ENCODE data around the gene SLC25A1. TPM values are rescaled to one million over a fixed set of nuclear protein-coding genes. Genes with fewer than 3 reads are reported as not detected.
"Not testable (repeated sequence)": the region's sequence is repeated elsewhere in the genome, so short reads cannot be mapped to it uniquely, and the experiment has no call there.

SLC25A1 gene
- total RNA-seq, 1 experiment from 2014 or later = 62.6 TPM

DNA sequence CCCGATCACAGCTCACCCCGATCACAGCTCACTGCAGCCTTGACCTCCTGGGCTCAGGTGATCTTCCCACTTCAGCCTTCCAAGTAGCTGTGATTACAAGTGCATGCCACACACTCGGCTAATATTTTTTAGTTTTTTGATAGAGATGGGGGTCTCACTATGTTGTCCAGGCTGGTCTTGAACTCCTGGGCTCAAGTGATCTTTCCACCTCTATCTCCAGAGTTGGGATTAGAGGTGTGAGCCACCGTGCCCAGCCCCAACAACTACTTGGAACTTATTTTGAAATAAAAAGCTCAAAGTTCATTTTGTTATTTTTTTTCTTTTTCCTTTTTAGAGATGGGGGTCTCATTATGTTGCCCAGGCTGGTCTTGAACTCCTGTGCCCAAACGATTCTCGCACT, 27.8 kb upstream of the SLC25A1 start:
- no peak for DNase-seq (ENCODE audit: low spot score)

DNA sequence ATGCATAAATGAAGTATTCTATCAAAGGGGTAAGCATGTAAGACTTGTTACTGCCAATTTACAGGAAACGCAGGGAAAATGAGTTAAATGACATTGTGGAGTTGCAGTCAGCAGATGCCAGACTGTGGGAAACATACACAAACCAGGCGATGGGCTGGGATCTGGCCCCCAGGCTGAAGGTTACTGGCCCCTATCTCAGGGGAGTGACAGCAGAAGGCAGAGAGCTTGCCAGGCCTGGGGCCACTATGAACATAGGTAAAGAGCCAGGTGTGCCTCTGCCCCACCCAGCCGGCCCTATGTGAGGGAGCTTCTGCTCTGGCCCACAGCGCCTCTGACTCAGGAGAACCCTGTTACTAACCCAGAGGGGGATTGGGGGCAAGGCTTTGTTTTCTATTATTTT, 26.1 kb upstream of the SLC25A1 start:
- DNase-seq (ENCODE audit: low spot score) = no peak

DNA sequence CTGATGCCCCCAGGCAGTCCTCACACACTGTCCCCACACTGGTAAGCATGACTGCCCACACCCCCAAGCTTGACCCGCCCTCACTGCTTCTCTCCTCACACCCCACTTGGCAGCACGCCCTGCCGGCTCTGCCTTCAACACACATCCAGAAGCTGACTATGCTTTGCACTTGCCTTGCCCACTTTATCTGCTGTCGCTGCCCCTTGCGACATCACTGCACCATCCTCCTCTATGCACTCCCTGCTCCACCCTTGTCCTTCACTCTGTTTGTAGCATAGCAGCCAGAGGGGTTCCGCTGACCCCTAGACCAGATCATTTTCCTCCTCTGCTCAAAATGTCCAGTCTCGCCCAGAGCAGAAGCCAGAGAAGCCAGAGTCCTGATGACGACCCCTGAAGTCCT, 25.3 kb upstream of the SLC25A1 start:
- DNase-seq (ENCODE audit: low spot score) = no peak

DNA sequence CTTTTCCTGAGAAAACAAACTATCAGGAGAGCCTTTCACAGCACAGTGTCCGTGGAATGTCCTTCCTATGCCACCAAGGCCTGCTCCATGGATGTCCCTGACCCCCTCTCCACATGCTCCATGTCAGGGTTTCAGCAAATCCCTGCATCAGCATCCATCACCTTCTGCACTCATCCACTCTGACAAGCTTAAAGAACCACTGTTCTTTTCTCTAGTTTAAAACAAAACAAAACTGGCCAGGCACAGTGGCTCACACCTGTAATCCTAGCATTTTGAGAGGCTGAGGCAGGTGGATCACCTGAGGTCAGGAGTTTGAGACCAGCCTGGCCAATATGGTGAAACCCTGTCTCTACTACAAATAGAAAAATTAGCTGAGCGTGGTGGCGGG, 24.3 kb upstream of the SLC25A1 start:
- not testable (repeated sequence) for DNase-seq (ENCODE audit: low spot score)

DNA sequence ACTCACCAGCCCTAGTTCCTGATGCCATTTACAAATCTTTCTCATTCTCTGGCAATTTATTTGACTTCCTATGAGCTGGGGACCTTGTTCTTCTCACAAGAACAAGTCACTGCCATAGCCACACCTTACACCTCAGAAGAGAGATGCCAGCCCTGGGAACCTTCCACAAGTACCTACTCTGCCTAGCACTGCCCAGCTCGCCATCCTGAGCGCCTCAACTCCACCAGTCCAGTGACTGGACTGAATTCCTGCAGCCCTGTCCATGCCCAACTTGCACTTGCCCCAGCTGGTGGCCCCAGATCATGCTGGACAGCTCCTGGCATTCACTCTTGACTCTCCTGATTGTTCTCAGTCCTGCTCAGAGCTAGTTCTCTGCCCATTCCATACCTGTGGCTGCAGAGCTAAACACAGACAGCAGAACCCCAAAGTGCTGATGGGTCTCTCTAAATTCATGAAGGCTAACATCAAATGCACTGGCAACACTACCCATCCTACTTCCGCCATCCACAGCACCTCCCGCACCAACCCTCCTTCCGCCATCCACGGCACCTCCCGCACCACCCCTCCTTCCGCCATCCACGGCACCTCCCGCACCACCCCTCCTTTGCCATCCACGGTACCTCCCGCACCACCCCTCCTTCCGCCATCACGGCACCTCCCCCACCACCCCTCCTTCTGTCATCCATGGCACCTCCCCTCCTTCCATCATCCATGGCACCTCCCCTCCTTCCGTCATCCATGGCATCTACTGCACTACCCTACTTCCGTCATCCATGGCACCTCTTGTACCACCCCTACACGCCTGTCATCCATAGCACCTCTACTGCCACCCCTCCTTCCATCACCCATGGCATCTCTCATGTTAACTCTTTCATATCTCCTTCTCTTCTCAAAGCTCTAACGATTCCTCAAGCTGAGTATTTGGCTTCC, 23.6 kb upstream of the SLC25A1 start:
- DNase-seq (ENCODE audit: low spot score) = no peak

DNA sequence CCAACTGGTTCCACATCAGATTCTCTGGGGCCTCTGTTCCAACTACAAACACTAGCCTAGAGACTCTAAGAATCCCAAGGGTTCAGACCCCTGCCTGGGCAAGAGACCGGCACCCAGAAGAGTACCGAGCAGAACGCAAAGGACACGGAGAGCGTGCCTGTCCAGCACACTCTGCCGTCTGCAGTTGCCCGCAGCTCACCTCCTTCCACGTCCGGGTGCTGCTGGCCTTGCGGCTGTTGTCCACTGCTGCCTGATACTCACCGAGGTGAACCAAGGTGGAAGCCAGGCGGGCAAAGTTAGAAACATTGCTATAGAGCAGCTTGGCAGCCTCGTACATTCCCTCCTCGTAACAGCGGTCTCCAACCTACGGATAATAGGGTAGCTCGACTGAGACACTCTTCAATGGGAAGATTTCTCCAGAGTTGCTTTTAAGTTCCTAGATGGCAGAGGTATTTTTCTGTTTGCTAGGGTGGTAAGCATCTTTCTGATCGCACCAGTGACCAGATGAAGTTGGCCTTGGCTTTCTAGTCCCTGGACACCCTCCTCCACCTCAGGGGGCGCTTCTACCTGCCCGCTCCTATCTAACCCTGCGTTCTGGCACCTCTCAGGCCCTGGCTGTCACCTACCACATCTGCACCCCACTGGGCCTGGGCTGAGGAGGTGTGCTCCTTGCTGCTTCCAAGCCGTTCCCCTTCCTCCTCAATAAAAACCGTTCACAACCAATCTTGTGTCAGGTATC, 22.8 kb upstream of the SLC25A1 start:
- no peak for DNase-seq (ENCODE audit: low spot score)

DNA sequence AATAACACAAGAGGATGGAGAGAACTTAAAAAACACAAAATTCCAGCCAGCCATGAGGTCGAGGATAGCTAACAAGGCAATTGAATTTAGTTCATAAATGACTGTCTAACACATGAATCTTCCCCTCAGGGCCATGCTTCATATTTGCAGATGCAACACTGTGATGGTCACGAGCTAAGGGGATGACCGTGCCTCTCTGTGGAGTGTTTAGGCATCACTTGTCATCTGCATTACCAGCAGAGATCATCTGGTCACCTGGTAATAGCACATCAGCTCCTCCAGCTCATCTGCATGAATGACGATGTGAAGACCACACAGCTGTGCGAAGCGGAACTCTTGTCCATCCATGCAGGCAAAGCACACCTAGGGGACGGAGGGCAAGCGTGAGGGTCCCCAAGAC, 20.9 kb upstream of the SLC25A1 start:
- no peak for DNase-seq (ENCODE audit: low spot score)

DNA sequence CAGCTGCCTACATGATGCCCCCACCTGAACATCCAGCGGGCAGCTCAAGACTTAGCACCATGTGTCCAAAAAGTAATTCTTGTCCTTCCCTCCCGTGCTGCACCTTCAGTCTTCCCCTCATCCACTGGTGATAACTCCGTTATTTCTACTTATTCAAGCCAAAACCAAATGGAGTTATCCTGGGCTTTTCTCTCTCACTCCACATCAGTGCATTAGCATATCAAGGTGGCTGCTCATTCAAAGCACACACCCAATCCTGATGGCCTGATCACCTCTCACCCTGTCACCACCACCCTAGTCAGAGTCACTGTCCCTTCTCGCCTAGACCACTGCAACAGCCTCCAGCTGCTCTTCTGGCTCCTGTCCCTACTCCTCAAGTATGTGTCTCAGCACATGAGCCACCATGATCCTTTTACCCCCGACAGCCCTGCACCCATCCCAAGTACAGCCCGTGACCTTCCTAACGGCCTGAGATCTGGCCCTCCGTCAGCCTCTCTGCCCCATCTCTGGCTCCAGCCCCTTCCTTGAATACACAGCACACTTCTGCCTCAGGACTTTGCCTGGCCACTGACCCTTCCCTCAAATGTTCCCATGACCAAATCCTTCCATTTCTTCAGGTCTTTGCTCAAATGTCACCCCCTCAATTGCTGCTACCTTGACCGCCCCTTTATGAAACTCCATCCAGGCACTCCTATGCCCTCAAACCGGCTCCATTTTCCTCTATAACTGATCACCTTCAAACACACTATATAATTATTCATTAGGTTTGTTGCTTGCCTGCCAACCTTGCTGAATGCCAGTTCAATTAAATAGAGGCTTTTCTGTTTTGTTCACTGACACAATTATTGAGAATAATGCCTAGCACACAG, 19.7 kb upstream of the SLC25A1 start:
- DNase-seq (ENCODE audit: low spot score) = no peak

DNA sequence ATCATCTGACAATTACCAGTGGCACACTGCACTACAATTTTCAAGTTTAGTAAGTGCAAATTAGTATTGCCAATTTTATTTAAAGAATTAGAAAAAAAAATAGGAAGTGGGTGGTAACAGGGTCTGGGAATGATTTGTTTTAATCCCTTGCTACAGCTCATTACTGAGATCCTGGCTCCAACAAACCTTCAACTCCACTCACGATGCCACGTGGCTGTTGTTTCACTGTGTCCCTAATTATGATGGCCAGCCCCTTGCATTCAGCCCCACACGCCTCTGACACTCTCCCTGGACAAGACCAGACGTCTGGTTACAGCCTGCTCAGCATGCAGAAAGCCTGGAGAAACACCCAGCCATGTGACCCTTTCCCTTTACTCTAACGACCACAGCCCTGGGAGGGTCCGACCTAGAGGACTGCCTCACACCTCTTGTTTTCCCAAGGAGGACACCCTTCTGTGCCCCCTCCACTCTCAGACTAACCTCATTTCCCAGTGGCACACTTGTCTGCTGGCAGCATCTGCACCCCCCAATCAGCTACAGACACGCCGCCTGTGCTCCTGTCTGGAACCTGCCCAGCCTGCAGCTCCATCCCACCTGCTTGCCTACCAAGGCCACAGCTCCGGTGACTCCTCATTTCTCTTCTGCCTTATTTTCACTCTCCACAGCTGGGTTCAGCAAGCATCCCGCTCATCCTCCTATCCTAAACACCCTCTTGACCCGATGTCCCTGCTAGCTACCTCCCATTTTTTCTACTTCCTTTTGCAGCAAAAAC, 18.5 kb upstream of the SLC25A1 start:
- no peak for DNase-seq (ENCODE audit: low spot score)

DNA sequence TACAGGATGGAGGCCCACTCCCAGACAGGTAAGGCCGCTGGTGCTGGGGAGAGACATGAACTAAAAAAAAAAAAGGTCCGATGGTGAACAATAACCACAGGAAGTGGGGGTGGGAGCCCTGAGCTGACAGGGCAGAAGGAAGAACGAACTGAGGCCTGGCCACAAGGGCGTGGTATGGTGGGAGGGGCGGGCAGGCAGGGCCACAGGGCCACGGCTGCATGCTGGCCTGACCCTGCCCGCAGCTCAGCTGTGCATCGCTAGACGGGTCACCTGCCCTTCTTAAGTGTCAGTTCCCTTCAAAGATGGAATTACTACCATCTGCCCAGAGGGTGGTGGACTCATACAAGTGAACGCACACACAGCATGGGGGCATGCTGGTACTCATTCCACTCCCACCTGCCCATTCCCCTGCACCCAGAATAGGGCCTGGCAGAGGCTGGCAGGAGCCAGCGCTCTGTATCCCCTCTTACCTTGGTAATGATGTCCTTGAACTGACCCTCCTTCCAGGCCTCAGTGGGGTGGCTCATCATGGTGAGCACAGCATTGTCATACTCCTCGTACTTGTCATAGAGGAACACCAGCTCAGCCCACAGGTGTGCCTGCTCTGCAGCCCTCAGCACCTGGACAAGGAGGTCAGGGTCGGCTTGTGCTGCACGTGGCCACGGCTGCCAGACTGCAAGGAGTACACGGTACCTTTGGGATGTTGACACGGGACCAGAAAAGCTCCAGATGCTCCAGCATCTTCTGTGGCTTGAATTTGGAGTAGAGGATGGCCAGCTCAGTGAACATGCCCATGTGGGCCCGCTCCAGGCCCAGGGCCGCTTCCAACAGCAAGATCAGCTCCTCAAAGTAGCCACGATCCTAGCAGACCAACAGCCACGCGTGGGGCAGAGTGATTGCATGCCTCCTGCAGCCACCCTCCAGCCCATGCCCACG, 17.5 kb upstream of the SLC25A1 start:
- DNase-seq (ENCODE audit: low spot score) = no peak

DNA sequence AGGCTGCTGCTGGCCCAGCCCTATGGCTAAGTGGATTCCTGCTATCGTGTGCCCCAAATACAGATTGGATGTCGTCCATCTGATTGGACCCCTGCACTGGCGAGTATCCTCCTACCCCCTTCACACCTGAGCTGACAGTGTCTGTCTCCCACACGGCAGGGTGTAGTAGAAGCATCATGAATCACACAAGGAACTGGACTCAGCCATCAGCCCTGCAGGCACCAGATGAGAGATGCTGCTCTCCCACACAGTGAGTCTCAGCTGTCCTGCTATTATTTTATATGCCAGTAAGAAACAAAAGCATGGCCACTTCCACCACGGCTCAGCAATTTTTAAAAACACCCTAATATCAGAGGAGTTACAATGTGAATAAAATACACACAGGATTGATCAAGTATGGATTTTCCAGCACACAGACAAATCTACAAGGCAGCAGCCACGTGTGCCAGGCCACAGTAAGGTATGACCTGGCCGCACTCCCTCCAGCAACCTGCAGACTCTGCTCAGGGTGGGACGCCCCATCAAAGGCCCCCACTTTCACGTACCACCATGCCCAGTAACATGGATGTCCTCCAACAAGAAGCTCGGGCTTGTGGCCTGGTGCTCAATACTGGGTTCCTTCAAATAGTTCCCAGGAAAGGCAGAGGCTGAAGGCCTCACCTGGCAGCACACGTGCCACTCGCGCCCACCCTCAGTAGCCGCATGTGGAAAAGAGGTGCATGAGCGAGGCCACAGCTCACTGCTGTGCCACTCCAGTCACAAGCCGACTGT, 16.4 kb upstream of the SLC25A1 start:
- DNase-seq (ENCODE audit: low spot score) = no peak

DNA sequence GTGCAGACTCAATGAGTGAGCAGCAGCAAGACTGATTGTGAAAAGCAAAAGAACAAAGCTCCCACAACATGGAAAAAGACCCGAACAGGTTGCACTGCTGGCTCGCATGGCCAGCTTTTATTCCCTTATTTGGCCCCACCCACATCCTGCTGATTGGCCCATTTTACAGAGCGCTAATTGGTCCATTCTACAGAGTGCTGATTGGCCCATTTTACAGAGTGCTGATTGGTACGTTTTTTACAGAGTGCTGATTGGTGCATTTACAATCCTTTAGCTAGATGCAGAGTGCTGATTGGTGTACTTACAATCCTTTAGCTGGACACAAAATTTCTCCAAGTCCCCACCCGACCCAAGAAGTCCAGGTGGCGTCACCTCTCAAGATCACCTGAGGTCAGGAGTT, 15.3 kb upstream of the SLC25A1 start:
- no peak for DNase-seq (ENCODE audit: low spot score)

DNA sequence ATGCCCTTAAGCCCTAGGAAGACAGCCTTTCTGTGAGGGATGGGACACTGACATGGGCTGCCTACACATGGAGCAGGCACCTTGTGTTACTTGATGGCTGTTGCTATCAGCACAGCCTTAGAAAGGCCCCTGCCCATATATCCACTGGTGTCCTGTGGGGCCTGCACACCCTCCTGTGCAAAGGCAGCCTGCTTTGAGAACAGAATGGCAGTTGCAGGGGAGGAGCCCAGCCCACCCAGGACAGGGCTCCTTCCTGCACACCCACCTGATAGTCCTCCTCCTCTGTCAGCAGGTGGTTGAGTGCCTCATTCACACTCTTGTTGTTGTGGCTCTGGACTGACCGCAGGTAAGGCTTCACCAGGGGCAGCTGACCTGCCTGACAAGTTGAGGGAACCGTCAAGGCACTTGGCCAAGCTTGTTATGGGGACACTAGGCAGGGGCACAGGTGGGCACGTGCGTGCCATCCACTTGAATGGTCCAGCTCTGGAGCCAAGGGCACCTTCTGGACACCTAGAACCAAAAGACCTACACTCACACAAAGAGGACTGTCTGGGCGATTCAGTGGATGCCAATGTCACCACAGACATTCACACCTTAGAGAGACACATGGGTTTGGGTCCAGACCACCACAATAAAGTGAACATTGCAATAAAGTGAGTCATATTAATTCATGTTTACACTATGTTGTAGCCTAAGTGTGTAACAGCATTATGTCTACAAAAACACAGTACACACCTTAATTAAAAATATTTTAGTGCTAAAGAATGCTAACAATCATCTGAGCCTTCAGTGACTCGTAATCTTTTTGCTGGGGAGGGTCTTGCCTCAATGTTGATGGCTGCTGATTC, 9.4 kb upstream of the SLC25A1 start:
- no peak for DNase-seq (ENCODE audit: low spot score)

DNA sequence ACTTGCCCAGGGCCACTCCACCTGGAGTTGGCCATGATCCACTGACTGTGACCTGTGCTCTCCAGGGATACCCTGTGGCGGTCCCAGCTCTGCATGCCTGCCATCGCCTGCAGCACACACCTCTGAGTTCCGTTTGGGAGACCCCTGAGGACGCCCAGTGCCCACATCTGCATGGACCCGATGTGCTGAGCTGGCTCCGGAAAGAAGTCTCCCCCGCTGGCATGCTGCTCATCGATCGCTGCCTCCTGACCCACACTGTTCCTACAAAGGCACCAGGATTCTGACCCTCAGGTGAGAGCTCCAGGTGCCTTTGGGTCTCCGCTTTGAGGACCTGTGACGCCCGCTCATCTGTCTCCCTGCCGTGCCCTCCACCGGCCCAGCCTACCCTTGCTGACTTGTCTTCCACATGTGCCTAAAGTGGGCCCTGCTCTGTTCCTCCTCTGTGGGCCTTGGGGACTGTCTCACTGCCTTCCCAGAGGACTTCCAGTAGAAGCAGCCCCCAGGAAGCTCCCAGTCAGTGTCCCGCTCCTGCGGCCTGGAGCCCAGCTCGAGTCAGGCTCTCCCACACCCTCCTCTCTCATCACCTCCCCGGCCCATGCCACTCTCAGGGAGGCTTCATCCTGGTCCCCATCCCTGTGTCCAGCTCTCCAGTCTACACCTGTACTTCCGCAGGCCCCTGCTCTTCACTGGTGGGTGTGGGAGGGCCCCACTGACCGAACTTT, 5.9 kb upstream of the SLC25A1 start:
- DNase-seq (ENCODE audit: low spot score) = no peak

DNA sequence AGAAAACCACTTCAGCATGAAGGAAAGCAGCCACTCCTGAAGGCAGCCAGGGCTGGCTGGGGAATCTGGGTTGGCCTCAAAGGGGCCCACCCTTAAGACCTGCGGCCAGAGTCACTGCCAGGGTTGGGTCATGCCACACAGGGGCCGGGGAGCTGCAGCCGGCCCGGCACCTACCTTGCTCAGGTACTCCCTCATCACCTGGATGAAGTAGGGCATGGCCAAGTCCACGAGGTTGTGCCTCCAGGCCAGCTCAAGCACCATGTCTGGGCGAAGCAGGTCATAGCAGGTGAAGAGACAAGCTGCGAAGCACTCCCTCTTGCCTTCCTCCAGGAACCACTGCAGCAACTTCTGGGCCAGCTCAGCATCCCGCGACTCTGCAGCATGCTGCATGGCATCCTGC, 4.7 kb upstream of the SLC25A1 start:
- DNase-seq (ENCODE audit: low spot score) = no peak

DNA sequence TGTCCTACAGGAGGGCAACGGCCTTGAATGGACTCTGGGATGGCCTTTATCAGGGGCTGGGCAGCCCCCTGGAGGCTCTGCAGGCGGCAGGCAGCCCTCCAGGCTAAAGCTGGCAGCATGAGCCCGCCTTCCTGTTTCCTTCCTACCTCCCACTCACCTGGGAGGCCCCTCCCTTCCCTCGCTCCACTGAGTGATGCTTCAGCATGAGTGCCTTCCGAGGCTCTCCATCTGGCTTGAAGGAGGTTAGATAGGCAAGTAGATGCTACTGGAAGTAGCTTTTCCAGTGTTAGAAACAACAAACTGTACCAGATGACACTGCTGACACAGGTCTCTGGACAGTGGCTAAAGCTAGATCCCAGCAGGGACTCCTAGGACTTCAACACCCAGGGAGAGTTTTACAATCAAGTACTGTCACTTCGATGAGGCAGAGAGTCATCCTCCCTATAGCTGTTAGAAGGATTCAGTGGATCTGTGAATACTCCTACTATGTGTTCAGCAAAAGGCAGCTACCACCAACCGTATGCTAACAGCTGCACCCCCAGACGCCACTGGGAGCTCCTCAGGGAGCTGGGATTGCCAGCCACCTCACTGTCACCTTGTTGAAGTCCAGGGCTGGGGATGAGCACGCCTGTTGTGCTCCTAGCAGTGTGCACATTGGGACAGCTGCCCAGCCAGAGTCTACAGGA, 4.1 kb upstream of the SLC25A1 start:
- no peak for DNase-seq (ENCODE audit: low spot score)

DNA sequence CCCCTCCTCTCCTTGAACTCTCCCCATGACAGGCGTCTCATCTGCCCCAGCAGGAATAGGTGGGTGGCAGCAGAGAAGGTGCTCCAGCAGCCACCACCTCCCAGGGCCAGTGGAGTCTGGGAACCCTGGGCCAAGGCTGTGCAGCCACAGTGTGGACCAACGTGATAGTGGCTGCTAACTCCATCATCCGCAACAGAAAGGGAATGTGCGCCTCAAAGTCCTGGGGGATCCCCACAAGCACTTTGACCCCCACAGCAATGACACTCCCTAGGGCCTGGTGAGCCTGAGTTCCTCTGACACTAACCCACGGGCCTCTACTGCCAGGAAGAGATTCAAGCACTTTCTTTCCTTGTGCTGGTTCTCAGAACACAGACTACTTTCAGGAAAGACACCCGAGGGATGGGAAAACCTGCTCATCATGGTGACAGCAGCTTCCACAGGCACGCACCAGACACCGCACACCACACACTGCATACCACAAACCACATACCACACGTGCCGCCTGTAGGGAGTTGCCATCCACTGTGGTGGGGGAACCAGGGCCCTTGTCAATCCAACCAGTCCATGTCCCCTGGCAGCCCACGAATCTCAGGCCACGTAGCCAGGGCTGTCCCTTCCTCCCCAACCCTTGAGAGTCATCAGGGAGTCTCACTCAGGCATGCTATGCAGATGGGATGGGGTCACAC, 3.4 kb upstream of the SLC25A1 start:
- no peak for DNase-seq (ENCODE audit: low spot score)
